GM12878 (cell line): Measurements from ENCODE around the gene SNX32. TPM values are rescaled to one million over a fixed set of nuclear protein-coding genes. Genes with fewer than 3 reads are reported as not detected.

Experiments
- BACH1 ChIP-seq: fragments of 450-650 bp; IDR thresholded peaks from 2 replicates; pipeline ENCODE4 v1.6.1; 2017; ENCODE audit warnings: mild to moderate bottlenecking, borderline replicate concordance
- BHLHE40 ChIP-seq, 2 experiments: fragments of 450-650 bp in 1 of 2; IDR thresholded peaks; 2 replicates each; pipeline ENCODE4 v1.6.1; 2011 to 2017; ENCODE audit warnings: low read depth in 2 of 2, borderline replicate concordance in 1 of 2, improper control_type of control experiment in 1 of 2, low read length in 1 of 2, mild to moderate bottlenecking in 1 of 2
- MEF2B ChIP-seq: fragments of 450-650 bp; IDR thresholded peaks from 2 replicates; pipeline ENCODE4 v1.6.1; 2018; ENCODE audit warnings: mild to moderate bottlenecking, moderate library complexity; ENCODE audit not compliant: partially characterized antibody, poor library complexity, severe bottlenecking
- NBN ChIP-seq: fragments of 450-650 bp; IDR thresholded peaks from 2 replicates; pipeline ENCODE4 v1.6.1; 2016
- NKRF ChIP-seq: fragments of 450-650 bp; conservative IDR thresholded peaks from 2 replicates; pipeline ENCODE4 v1.6.1; 2017; ENCODE audit warnings: mild to moderate bottlenecking, moderate library complexity
- POU2F2 ChIP-seq: IDR thresholded peaks from 3 replicates; pipeline ENCODE4 v1.6.1; 2011; ENCODE audit warnings: low read depth, mild to moderate bottlenecking, low read length, borderline replicate concordance
- RELA ChIP-seq: fragments of 450-650 bp; IDR thresholded peaks from 2 replicates; pipeline ENCODE4 v1.8.0; 2014; ENCODE audit warnings: borderline replicate concordance; ENCODE audit not compliant: partially characterized antibody
- STAT1 ChIP-seq: fragments of 450-650 bp; conservative IDR thresholded peaks from 2 replicates; pipeline ENCODE4 v1.6.1; 2014; ENCODE audit warnings: antibody characterized with exemption, mild to moderate bottlenecking
- USF1 ChIP-seq: IDR thresholded peaks from 2 replicates; pipeline ENCODE4 v1.6.1; 2011; ENCODE audit warnings: borderline replicate concordance, low read depth, mild to moderate bottlenecking, moderate library complexity, mixed read lengths, low read length; ENCODE audit not compliant: insufficient read depth; ENCODE audit errors: extremely low read length
- YBX1 ChIP-seq: fragments of 450-650 bp; IDR thresholded peaks from 2 replicates; pipeline ENCODE4 v1.6.1; 2016; ENCODE audit warnings: antibody characterized with exemption
- polyA plus RNA-seq, 11 experiments: library from polyadenylated mRNA; depleted of rRNA in 4 of 11; unstranded in 6 of 11; stranded (reverse) in 5 of 11; fragments of >200 nt; fragmentation: Nextera tagmentation in 4 of 11; fragmentation: Illumina TruSeq in 1 of 11; extraction: Ambion mirVana in 4 of 11; extraction: Trizol in 1 of 11; gene quantifications; 1 replicate in 1 of 11; 2 replicates in 10 of 11; pipeline versions ENCODE4 v1.2.1 to v1.2.3, GENCODE V29; 2011 to 2016; ENCODE audit warnings: inconsistent platforms in 2 of 11, missing spikeins in 2 of 11, low read depth in 1 of 11
- total RNA-seq, 4 experiments: library from RNA; depleted of rRNA in 3 of 4; stranded (reverse); fragments of >200 nt in 3 of 4; fragmentation: Illumina TruSeq in 1 of 4; extraction: Trizol in 1 of 4; gene quantifications; 2 replicates each; pipeline versions ENCODE4 v1.2.1 to v1.2.3, GENCODE V29; 2013 to 2021

Gene SNX32
- total and polyA plus RNA-seq, 10 of the 15 experiments (the other 5 are each of a cell fraction or from before 2014, with no cell fraction given) = 0.04 to 1.5 (median 0.11) TPM; not detected in 1

- TF ChIP-seq POU2F2 (no peak), BHLHE40 (IDR thresholded peaks at IDR 0.05; ENCODE audit: borderline replicate concordance in 1 of 2, low read depth in 2 of 2, low read length in 1 of 2) (peak; percentile 85 to 96), NBN (0 out of 2 replicates have a peak, but pooled peaks have one; percentile 5), STAT1 (no peak), BACH1 (peak; percentile 99), NKRF (0 out of 2 replicates have a peak, but pooled peaks have one; percentile 3), MEF2B (peak; percentile 47), USF1 (peak; percentile 17), YBX1 (no peak), RELA (no peak)
Observed at GRCh38 chr11:65899356-65900124, 65.8 kb downstream of the SNX32 start (continued).
